Articular chondrocyte of knee joint (primary cell): Measurements from ENCODE around the gene LRRC8E. TPM values are rescaled to one million over a fixed set of nuclear protein-coding genes. Genes with fewer than 3 reads are reported as not detected.

Experiments
- total RNA-seq: library from RNA; depleted of rRNA; stranded (reverse); fragments of >200 nt; gene quantifications from 2 replicates; pipeline ENCODE4 v1.2.3, GENCODE V29; 2012

LRRC8E gene
- total RNA-seq: 6.1 and 7.8 TPM in 2 replicates

GRCh38 chr19:7888145-7888825 is at the start of gene LRRC8E:
Gene LRRC8E (plus strand): TSS chr19:7888510. CDS start chr19:7895604, 7,094 bp downstream.

GRCh38 chr19:7874076-7874896 is 14.0 kb upstream of the LRRC8E start, which contains the start of gene PRR36:
Gene PRR36 (minus strand): TSS chr19:7874390. CDS start chr19:7873689, 701 bp downstream.

GRCh38 chr19:7903244-7904073 is 15.1 kb downstream of the LRRC8E start, which contains the start of gene MAP2K7:
Gene MAP2K7 (plus strand): TSS chr19:7903877. CDS start chr19:7903945, 68 bp downstream.

GRCh38 chr19:7914598-7915045 is 26.3 kb downstream of the LRRC8E start, which contains the start of gene TGFBR3L:
Gene TGFBR3L (plus strand): TSS chr19:7914830.

DNA sequence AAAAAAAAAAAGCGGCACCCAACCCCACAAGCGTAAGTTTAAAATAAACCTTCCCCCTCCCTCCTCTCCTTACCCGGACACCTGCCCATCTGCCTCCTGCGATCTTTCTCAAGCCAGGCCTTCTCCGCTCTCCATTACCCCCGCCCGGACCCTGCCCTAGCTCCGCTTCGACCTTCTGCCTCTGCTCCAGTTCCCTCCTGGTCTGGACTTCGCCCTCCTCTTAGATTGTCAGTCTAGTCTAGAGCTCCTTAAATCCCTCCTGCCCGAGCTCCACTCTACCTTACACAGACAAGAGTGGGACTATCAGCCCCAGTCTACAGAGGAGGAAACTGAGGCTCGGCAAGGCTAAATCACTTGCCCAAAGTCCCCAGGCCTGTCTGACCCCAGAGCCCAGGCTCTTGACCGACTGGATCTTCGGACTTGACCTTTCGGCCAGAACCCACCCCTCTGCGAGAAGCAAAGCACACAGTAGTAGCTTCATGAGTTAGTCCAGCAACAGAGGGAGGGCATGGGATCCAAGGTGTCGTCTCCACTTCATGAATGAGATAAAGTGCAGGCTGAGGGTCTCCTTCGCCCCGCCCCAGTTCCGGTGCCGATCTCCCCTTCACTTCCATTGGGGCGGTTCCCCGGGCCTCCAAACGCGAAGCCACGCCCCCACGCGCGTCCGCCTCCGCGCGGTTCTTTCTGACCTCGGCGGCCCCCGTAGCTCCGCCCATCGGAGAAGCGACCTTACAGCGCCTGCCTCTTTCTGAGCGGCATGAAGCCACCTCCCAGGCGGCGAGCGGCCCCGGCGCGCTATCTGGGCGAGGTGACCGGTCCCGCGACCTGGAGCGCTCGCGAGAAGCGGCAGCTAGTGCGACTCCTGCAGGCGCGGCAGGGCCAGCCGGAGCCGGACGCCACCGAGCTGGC is 31.6 kb downstream of the LRRC8E start, which contains the start of gene SNAPC2:
Gene SNAPC2, plus strand, starts transcription at position 729 of the 909 bp plus-strand sequence. Its CDS starts 29 bp downstream, at position 758.

GRCh38 chr19:7926021-7926726 is 37.9 kb downstream of the LRRC8E start, which contains the start of gene CTXN1:
Gene CTXN1 (minus strand): TSS chr19:7926135. CDS start chr19:7925538, 597 bp downstream.

GRCh38 chr19:7943444-7944176 is 55.3 kb downstream of the LRRC8E start, which contains the start of gene TIMM44:
Gene TIMM44 (minus strand): TSS chr19:7943666. CDS start chr19:7943651, 15 bp downstream.

Other genes with a start within 250 kb of the LRRC8E start
- gene RETN, start 219.5 kb upstream of the LRRC8E start, total RNA-seq: not detected in 2 replicates
- gene MCEMP1, start 211.4 kb upstream of the LRRC8E start, total RNA-seq: not detected in 2 replicates
- gene TRAPPC5, start 207.7 kb upstream of the LRRC8E start, total RNA-seq: 40.4 and 41.4 TPM in 2 replicates
- gene FCER2, start 186.4 kb upstream of the LRRC8E start, total RNA-seq: not detected in 2 replicates
- not detected in 2 replicates for gene CLEC4G, start 156.4 kb upstream of the LRRC8E start, total RNA-seq
- not detected in 2 replicates for gene CD209, start 141.0 kb upstream of the LRRC8E start, total RNA-seq
- not detected in 2 replicates for gene CLEC4M, start 125.3 kb upstream of the LRRC8E start, total RNA-seq
- gene EVI5L, start 58.3 kb upstream of the LRRC8E start, total RNA-seq: 14.4 and 14.5 TPM in 2 replicates
- not detected in 2 replicates for gene PRR36, start 14.1 kb upstream of the LRRC8E start, total RNA-seq
- gene MAP2K7, start 15.4 kb downstream of the LRRC8E start, total RNA-seq: 9.5 and 9.7 TPM in 2 replicates
- gene TGFBR3L, start 26.3 kb downstream of the LRRC8E start, total RNA-seq: 0.26 and 0.76 TPM in 2 replicates
- gene SNAPC2, start 31.8 kb downstream of the LRRC8E start, total RNA-seq: 23.7 and 25.9 TPM in 2 replicates
- gene CTXN1, start 37.6 kb downstream of the LRRC8E start, total RNA-seq: 1.1 and 1.3 TPM in 2 replicates
- gene TIMM44, start 55.2 kb downstream of the LRRC8E start, total RNA-seq: 39.9 and 48.3 TPM in 2 replicates
- 27.3 and 30.7 TPM in 2 replicates for gene ELAVL1, start 117.1 kb downstream of the LRRC8E start, total RNA-seq
- gene CCL25, start 164.2 kb downstream of the LRRC8E start, total RNA-seq: 0.32 TPM in 1 of 2 replicates, not detected in the other